GM21528 (cell line): ENCODE data around the gene MIA3.

Experiments used
- ATAC-seq: cut with Tn5 transposase; IDR thresholded peaks from one replicate; pipeline ENCODE4 v1.9.1; 2021; ENCODE audit warnings: mild to moderate bottlenecking, moderate library complexity; ENCODE audit not compliant: unreplicated experiment, low FRiP score

Gene MIA3

DNA sequence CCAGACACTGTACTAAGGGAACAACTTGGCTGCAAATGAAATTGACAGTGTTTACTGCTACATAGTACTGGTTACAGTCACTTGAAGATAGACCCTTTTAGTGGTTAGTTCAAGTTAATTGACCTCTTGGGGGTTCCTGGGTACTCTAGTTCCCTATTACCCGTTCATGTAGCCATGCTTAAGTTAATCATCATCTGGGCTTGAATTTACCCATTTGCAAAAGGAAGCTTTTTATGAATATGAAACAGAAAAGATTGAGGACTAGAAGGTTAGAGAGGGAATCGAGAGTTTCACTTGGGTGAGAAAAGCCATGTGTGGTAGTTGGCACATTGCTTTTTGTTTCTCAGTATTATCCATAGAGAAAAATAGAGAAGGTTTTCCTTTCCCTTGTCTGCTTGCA is 2.7 kb downstream of the MIA3 start:
- ATAC-seq: no peak

DNA sequence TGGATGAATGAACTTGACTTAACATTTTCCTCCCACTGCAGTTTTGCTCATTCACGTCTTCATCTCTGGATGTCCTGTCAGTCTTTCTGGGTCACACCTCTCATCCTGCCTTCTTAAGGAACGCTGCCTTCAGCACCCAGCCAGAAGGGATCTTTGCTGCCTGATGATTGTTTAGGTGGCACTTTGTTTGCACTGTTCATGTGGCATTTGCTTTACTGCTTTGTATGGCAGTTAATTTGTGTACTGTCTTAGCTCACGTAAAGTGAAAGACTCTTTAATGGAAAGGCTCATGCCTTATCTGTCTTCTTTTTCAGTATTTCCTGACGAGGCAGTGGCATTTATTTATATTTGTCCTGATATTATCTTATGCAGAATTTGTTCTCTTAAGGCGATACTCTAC is 4.9 kb downstream of the MIA3 start:
- ATAC-seq: no peak

DNA sequence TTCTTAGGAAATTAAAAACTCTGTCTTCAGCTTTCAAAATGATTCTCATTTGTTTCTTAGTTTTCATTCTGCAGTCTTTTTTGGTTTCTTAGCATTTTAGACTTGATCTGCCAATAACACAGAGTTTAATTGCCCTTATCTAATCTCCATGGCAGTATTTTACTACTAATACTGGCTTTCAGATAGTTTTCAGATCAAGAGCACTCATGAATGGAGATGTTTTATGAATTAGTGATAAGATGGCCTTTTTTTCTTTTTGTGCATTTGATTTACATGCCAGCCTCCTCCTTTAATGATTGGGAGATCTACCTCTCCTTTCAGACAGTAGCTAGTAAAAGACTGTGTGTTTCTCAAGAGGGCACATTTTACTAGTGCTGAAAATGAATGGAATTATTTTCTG is 5.6 kb downstream of the MIA3 start:
- ATAC-seq: no peak

DNA sequence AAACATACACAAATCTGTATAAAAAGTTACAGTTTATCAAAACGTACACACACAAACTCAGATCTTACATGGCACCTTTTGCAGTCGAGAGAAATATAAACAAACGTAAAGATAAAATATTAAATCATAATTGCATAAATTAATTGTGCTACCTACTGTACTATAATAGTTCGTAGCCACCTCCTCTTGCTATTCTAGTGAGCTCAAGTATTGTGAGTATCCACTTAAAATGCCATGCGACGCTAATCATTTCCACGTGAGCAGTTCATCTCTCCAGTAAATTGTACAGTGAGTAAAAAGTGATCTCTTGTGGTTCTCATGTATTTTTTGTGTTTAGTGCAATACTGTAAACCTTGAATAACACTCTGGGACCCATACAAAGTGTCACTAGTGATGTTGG is 6.3 kb downstream of the MIA3 start:
- ATAC-seq: no peak

GRCh38 chr1:222627232-222627631 is 9.3 kb downstream of the MIA3 start:
- ATAC-seq: no peak

- ATAC-seq: no peak
Measured at GRCh38 chr1:222629921-222630535, 12.1 kb downstream of the MIA3 start.

DNA sequence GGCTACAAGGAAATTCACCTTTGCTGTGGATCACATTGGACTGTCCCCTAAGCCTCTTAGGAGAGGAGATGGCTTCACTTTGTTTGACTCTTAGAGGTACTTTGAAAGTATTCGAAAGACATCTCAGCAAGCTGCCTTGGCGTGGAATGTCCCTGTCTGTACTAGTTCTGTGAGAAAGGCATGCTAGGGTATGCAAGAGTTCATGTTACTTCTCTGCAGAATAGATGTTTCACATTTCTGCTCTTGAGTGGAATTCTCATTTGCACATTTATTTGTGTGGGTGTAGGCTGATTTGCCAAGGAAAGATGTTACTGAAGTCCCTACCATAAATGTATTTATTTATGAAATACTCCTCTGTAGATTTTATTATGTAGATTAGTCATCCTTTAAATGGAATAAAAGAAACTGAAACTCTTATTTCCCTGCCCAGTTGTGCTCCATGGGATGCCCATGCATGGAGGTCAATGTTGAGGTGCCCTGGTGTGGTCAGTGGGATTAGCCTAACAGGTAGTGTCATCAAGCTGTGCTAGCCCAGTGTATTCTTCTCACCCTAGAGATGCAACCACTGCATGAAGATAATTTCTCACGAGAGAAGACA is 13.8 kb downstream of the MIA3 start:
- ATAC-seq: no peak

- ATAC-seq: no peak
Measured at GRCh38 chr1:222632749-222633148, 14.9 kb downstream of the MIA3 start.

DNA sequence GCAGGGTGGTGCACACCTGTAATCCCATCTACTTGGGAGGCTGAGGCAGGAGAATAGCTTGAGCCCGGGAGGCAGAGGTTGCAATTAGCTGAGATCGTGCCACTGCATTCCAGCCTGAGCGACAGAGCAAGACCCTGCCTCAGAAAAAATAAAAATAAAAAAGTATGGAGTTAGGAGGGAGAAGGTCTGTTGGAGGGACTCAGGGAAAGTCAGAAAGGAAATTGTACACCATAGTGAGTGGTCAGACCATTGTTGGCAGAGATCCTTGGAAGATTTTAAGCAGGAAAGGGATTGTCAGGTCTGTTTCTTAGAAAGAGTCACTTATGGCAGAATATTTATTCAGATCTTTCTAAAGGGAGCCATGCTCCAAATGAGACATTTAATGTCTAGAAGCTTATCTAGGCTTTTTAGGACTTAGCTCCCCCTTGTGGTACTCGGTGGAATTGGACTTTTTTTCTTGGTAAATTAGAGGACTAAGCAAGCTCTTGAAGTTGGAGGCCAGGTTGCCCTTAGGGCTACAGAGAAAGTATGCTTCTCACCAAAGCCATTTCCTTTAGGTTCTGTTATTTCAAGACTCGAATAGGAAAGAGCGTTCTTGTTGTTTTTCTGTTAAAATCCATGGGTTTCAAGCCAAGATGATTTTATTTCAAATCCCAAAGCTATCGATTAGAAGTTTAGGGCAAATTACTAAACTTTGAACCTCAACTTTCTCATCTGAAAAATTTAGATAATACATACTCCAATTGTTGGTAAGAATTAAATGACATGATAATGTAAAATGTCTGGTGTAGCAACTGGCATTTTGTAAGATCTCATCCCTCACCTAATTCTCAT is 16.5 kb downstream of the MIA3 start:
- peak; percentile 88 for ATAC-seq

DNA sequence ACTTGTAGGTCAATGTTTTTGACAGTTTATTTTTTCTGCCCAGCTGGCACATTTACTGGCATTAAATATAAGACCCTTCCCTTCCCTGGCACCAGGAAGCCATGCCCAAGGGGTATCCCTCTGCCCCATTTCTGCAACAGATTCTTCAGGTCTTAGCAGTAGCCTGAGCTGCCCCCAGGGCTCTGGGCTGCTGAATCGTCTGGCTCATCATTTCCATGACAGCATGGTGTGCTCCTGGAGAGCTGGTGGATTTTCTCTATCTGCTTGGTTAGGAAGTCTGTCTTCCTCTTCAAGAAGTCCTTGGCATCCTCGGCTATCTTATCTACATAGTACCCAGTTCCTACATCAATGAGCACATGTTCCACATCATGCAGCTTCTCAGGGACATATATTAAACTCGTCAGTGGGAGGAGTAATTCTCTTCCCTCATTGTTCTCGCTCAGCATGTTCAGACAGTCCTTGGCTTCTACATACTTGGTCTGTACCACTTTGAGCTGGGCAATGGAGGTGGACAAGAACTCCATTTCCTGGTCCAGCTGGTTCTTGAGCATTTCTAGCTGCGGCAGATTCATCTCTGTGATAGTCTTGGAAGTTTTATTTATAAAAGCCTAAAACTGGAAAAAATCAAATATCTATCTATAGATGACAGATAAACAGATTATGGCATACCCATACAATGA is 23.5 kb downstream of the MIA3 start:
- no peak for ATAC-seq

- ATAC-seq: no peak
Measured at GRCh38 chr1:222642468-222642867, 24.6 kb downstream of the MIA3 start.

GRCh38 chr1:222643606-222643937 is 25.7 kb downstream of the MIA3 start:
- ATAC-seq: no peak

- ATAC-seq: peak; percentile 99
Measured at GRCh38 chr1:222643938-222644635, 26.2 kb downstream of the MIA3 start.

- no peak for ATAC-seq
Measured at GRCh38 chr1:222644636-222644980, 26.7 kb downstream of the MIA3 start.

- no peak for ATAC-seq
Measured at GRCh38 chr1:222652676-222653075, 34.8 kb downstream of the MIA3 start.

- ATAC-seq: peak; percentile 63
Measured at GRCh38 chr1:222653178-222653827, 35.4 kb downstream of the MIA3 start.

DNA sequence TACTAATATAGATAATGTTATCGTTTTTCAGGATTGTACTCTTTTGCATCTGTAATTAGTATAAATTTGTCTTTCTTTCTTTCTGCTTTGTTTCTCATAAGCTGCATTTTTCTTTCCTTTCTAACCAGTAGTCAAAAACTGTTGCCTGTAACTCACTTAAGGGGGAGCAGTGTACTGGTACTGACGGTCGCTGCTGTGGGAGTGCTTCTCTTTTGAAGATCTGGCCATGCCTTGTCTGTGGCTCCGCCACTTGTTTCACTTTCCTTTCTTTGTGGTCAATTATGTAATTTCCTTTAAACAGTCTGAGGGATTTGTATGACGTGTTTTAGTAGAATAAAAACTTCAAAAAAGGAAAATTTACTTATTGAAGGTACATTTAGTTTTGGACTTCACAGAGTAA is 37.0 kb downstream of the MIA3 start:
- peak; percentile 95 for ATAC-seq

DNA sequence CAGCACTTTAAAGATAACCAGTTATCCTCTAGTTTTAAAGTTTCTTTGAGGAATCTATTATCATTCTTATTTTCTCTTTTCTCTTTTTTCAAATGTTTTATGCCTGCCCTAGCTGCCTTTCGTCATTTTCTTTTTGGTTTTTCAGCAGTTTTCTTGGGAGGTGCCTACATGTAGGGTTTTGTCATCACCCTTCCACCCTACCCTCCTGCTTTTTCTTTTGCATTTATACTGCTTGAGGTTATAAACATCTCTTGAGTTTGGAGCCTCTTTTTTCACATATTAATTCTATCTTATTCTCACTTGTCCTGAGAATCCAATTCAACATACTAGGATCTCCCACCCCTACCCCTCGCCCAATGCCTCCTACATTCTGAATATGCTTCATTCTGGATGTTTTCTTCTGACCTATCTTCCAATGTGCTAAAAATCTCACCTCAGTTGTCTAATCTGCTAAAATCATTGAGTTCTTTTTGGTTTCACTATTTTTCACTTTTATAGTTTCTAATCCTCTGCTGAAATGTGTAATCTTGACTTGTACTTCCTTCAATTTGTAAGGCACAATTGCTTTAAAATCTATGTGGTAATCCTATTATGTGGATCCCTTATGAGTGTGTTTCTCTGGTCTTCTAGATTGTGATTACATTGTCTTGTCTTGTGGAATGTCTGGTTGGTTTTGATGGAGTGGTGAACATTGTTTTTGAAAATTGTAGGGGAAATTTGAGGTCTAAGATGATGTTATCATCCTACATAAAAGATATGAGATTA is 38.7 kb downstream of the MIA3 start:
- ATAC-seq: no peak

DNA sequence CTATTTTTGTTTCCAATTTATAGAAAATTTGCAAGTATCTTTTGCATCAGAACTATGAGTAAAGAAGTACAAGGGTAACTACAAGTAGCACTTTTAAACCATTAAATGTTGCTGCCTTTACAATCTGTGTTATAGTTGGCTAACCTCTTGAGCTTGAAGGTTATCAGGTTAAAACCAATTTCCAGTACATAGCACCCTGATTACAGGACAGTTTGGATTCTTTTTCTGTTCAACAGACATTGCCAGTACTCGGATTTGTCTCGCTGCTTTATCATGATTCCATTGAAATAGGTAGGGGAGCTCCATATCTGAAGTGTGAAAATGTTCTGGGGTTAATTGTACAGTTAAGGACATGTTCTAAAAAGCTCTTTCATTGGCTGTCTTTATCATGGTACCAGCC is 40.0 kb downstream of the MIA3 start:
- ATAC-seq: no peak
